HFF-Myc (cell line): ENCODE data around the gene APBA2.

ENCODE experiments used
- DNase-seq: peaks from one replicate; pipeline ENCODE4 v3.0.0-alpha.2; 2011; ENCODE audit warnings: low read depth; ENCODE audit errors: extremely low read depth
- H3K4me3 ChIP-seq: replicated peaks from 2 replicates; pipeline ENCODE4 v1.5.1; 2011; ENCODE audit warnings: low read depth, mild to moderate bottlenecking, control low read depth, low read length
- TF ChIP-seq, protein P1 (sequence below): IDR thresholded peaks from 2 replicates; pipeline ENCODE4 v1.5.1; 2012; ENCODE audit warnings: mild to moderate bottlenecking, low read depth, low read length, control low read depth; ENCODE audit errors: missing control alignments

Gene APBA2

DNA sequence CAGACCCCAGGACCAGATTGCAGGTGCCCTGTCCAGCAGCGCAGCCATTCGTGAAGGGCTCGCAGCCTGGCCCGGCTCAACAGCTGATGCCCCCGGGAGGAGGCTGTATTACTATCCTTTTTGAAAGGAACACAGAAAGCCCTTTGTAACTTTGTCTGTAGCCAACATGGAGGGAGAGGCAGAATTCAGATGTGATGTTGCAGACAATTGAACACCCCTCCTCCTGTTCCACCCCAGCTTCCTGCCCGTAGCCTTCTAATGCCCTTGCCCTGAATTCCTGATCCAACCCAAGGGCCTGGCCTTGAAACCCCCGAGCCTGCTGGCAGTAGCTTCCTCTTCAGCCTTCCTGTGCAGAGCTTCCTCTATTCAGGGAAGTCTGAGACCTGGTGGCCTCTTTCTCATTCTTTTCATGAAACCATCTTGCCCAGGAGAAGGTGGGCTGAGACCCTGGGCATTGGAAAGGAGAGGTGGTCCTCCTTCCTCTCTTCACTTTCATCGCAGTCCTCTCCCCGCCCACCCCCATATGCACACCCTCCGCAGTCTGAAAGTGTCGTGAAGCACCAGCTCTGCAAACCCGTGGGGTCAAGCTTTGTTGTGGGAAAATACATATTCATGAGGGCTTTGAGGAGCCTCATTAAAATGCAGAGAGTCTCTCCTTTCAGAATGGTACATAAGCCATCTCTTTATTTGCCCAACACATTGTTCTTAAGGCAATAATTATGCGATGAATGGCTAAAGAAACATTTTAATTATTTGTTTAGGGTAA, 109.2 kb downstream of the APBA2 start:
- TF ChIP-seq, protein P1, sequence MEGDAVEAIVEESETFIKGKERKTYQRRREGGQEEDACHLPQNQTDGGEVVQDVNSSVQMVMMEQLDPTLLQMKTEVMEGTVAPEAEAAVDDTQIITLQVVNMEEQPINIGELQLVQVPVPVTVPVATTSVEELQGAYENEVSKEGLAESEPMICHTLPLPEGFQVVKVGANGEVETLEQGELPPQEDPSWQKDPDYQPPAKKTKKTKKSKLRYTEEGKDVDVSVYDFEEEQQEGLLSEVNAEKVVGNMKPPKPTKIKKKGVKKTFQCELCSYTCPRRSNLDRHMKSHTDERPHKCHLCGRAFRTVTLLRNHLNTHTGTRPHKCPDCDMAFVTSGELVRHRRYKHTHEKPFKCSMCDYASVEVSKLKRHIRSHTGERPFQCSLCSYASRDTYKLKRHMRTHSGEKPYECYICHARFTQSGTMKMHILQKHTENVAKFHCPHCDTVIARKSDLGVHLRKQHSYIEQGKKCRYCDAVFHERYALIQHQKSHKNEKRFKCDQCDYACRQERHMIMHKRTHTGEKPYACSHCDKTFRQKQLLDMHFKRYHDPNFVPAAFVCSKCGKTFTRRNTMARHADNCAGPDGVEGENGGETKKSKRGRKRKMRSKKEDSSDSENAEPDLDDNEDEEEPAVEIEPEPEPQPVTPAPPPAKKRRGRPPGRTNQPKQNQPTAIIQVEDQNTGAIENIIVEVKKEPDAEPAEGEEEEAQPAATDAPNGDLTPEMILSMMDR: no peak
- DNase-seq: no peak
- H3K4me3 ChIP-seq: no peak overlapping the region

DNA sequence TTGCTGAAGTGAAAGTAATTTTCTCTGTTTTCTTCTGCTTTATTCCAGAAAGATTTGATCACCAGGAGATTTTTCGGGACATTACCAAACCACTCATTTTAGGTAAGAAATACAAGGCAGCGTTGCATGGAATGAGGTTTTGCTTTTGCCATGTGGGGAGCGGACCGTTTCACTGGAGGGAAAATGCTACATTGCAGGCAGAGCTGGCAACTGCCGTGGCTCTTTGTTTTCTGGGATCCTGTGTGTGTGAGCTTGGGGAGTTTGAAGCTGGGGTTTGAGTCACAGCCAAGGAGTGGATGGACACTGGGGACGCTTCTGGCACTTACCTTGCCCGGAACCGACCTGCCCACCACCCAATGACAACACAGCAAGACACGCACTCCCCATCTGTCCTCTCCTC, 109.9 kb downstream of the APBA2 start:
- TF ChIP-seq, protein P1: no peak
- H3K4me3 ChIP-seq: no peak overlapping the region
- DNase-seq: no peak

DNA sequence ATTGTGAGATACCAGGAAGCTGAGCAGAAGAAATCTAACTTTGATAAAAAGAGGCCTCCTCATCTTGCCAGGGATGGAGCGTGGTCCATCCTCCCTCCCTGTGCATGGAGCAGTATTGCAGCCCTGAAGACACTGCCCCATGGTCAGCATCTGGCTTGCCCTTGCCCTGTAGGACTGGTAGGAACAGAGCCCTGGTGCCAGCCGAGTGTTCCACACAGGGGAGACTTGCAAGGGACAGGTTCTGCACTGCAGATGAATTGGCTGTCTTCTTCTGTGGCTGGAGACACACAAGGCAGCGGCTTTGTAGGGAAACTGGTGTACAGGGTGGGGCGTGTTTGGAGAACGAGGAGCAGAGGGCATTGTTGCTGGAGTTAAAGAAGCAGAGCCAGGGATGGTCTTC, 110.5 kb downstream of the APBA2 start:
- TF ChIP-seq, protein P1: no peak
- no peak for DNase-seq
- no peak overlapping the region for H3K4me3 ChIP-seq

DNA sequence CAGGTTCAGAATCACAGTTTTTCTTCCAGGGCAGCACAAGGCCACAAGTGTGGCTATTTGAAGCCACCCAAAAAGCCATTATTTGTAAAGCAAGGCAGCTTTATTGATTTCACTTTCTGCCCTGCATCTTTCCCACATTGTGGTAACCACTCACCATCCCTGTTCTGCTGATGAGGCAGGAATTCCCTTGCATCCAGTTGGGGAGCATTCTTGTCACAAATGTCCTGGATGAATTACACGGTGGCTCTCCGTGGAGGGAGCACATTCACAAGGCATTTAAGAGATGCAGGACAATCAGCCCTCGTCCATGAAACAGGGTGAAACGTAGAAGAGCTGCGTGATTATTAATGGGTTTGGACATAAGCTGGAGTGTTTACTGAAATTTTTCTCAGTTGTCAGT, 111.2 kb downstream of the APBA2 start:
- DNase-seq: no peak
- TF ChIP-seq, protein P1: no peak
- H3K4me3 ChIP-seq: no peak overlapping the region

DNA sequence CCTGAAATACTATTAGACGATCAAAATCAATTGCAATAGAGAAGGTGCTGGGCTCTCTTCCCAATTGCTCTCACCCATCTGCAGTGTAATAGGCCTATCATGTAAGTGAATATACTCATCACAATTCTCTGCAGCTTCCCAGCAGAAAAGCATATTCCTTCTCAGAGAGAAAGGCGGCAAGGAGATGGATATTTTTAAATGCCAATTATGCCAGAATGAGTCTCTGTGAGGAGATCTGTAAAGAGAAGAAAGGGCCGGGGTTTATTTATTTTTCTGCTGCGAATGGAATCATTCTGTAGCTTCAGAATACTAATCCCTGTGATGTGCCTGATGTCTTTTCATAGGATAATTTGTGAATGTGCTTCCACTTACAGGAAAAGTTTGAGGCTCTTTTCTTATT, 112.0 kb downstream of the APBA2 start:
- DNase-seq: no peak
- no peak overlapping the region for H3K4me3 ChIP-seq
- TF ChIP-seq, protein P1: no peak

DNA sequence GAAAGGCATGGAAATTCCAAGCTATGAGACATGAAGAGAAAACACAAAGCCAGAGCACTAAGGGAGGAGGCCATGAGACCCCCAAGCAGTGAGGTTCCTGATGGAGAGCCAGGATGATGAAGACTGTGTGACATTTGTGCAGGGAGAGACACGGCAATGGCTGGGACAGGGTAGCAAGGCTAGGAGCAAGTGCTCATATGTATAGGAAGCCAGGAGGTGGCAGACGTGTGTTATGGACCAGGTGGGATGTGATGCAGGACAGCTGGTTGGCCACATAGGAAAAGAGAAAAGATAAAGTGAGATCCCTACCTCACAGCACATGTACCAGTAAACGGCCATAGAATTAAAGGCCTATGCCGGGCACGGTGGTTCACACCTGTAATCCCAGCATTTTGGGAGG, 112.7 kb downstream of the APBA2 start:
- TF ChIP-seq, protein P1: no peak
- H3K4me3 ChIP-seq: no peak overlapping the region
- no peak for DNase-seq
